Activated CD8-positive, alpha-beta memory T cell treated with anti-CD3 and anti-CD28 coated beads, Interleukin-2, amount 50 U/mL, for 1 hour (primary cell): ENCODE data around the gene IKZF2.

ENCODE experiments used
- DNase-seq: peaks from one replicate; pipeline ENCODE4 v3.0.0-alpha.2; 2020; ENCODE audit errors: extremely low read depth

IKZF2 gene

GRCh38 chr2:213152888-213153287, 1.5 kb upstream of the IKZF2 start:
- no peak for DNase-seq

DNA sequence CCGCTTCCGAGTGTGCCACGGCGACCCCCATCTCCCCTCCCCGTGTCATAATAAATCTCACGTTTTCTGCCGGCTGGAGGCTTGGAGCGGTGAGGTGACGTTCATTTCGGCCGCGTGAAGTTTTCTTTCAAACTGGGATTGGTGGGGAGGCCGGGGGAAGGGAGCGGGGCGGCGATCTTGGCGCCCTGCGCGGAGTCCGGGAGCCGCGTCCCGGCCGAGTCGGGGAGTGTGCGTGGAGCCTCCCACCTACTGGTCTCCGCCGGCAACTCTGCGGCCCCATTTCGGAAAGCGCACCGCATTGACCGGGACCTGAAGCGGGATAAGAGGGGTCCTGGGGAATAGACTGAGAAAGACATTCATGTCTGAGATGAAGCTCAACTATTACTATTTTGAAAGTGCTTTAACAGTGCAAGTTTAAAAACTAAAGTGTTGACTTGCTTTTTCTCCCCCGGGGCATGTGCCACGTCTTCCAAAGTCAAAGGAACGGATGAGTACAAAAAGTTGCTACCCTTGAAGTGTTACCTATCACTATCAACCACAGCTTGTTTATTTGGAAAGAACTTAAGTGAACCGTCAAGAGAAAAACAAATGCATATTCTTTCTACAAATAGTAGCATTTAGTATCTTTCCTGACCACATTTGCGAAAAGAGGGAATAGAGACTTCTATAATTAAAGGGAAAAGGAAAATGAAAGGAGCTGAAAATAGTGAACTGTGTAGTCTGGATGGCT, 818 bp upstream of the IKZF2 start:
- DNase-seq, result no peak

- no peak for DNase-seq
These were observed 906 bp downstream of the IKZF2 start for GRCh38 chr2:213150315-213151097.

DNA sequence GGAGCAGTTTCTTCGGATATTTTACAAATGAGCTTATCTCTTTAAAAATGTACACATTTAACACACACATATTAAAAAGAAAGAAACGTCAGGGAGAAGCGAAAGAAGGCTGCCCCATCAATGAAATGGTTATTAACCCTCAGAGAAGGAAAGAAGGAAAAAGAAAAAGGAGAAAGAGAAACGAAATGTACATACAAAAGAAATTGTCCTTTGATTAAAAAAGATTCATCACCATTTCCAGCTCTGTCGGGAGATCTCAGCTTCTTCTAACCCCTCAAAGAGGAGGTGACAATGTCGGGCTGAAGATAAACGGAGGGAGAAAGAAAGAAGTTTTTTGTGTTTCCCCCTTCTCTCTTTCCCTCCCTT, 1.5 kb downstream of the IKZF2 start:
- DNase-seq, result no peak

GRCh38 chr2:213149294-213149875, 2.0 kb downstream of the IKZF2 start:
- no peak for DNase-seq

DNA sequence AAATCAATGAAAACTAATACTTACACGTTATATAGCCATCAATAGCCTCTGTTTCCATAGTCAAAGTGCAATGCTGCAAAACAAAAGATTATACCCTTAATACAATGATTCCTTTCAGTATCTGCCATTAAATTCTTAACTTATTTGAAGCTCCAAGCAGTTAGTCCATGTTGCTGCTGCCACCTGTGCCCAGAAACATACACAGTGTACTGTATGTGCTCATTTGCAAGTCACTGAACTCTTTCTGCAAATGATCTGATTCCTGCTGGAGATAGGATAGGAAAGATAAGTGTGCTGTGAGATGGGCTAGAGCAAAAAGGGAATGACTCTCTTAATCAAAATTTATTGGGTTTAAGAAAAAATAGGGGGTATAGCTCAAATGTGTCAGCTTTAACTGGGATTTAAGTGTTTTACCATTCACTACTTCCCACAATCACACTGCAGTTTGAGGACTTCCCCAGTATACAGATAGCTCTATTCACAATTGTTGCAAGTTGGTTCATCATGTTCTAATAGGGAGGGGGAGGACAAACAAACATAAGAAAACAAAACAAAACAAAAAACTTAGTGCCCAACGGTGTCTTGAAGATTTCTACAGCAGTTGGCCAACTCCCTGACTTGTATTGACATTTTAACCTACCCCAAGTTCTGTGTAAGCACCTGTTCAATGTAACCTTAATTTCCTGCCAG, 2.7 kb downstream of the IKZF2 start:
- no peak for DNase-seq

- no peak for DNase-seq
These were observed 3.9 kb downstream of the IKZF2 start for GRCh38 chr2:213147538-213147937.

GRCh38 chr2:213145715-213146242, 5.6 kb downstream of the IKZF2 start:
- no peak for DNase-seq

- DNase-seq, result no peak
These were observed 14.3 kb downstream of the IKZF2 start for GRCh38 chr2:213137064-213137463.

GRCh38 chr2:213129311-213129710, 22.1 kb downstream of the IKZF2 start:
- DNase-seq, result no peak

- no peak for DNase-seq
These were observed 25.6 kb downstream of the IKZF2 start for GRCh38 chr2:213125646-213126347.

DNA sequence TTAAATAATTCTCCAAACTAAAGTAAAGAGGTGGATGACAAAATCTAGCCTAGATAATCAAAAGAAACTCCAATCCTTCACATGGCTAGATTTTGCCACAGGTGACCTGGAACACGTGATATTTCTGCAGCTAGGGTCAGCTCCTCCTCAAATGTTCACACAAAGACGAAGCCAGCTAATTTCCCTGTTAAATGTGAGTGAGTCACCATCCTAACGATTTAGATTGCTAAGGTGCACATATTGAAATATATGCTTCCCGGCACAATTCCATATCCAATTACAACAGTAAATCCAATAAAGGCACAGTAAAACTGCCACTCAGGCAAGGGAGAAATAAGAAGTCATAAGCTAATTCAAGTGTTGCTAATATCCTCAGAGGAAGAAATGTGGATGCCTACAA, 28.7 kb downstream of the IKZF2 start:
- no peak for DNase-seq

GRCh38 chr2:213121690-213122089, 29.7 kb downstream of the IKZF2 start:
- DNase-seq, result no peak

GRCh38 chr2:213119061-213119809, 32.2 kb downstream of the IKZF2 start:
- DNase-seq, result no peak

DNA sequence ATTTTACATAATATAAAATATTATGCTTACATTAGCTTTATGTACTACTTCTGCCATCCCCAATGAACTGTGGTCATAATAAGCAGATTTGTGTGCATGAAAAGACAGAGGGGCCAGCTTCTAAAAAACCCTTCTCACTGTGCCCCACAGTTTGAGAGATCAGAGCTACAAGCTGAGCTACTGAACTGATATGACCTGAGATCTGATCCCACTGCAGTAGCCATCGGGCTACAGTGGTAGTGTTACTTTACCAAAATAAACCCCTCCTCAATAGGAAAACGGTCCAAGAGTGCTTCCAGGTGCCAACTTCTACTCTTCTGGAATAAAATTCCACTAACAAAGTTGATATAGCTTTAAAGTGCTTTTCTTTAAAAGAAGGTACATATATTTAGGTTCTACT, 43.1 kb downstream of the IKZF2 start:
- no peak for DNase-seq

GRCh38 chr2:213107728-213108127, 43.7 kb downstream of the IKZF2 start:
- DNase-seq, result no peak

- DNase-seq, result no peak
These were observed 46.2 kb downstream of the IKZF2 start for GRCh38 chr2:213105212-213105611.

GRCh38 chr2:213104903-213105202, 46.6 kb downstream of the IKZF2 start:
- no peak for DNase-seq

DNA sequence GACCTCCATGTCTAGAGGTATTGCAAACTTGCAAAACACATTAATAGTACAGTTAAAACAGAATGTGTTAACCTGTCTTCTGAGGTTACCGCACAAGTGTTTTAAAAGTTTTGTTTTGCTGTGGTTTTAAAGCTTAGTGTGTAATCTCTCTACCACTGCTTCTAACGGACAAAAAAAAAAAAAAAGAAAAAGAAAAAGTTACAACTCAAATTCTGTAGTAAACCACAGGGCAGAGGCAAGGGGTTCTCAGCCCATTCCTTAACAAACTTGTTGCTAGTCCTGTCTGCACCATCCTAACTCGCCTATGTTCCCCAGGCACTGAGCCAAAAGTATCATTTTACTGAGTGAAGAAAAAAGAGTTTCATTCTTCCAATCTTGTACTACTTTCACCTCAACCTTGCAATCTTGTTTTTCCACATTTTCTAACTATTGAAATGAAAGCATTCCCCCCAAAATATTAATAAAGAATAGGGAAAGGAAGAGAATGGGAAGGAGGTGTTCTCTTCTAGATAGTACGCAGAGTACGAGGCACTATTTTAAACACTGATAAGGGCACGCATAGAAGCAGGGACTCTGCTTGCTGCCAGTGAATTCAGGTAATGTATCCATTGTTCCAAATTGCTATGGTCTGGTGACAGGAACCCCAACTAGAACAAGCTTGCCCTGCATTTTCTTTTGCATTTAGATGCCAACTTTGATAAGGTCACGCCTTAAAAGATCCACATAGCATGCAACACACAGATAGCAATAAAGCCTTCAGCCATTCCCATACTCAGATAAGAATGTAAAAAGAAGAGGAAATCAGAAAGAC, 47.1 kb downstream of the IKZF2 start:
- no peak for DNase-seq
